NK-92 (cell line): Measurements from ENCODE around the gene TMEM163.

Experiments used
- DNase-seq: peaks from one replicate; lab custom pipeline; 2025; ENCODE audit not compliant: unreplicated experiment; lab: John Stamatoyannopoulos, UW

Gene TMEM163

GRCh38 chr2:134441153-134441863 lies 277.5 kb downstream of the TMEM163 start:
- no peak for DNase-seq

GRCh38 chr2:134440336-134440909 lies 278.4 kb downstream of the TMEM163 start:
- no peak for DNase-seq

DNA sequence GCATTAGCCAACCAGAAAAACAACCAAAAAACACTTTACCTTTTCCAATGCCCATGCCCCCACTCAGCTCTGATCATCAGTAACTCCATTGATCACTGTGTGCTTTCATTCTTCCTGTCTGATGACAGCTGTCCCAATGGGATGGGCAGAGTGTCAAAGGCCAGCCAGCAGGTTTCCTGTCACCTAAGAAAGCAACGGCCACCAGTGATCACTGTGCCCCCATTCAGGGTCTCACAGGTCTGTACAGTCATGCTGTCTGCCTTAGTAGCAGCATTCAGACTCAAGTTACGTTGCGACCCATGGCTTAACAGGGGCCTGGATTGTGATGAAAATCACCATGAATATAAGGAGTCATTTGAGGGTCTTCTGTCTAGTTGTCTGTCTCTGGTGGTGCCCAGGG lies 280.4 kb downstream of the TMEM163 start:
- DNase-seq, result no peak

- DNase-seq, result no peak
These were observed 282.1 kb downstream of the TMEM163 start for GRCh38 chr2:134436706-134437105.

DNA sequence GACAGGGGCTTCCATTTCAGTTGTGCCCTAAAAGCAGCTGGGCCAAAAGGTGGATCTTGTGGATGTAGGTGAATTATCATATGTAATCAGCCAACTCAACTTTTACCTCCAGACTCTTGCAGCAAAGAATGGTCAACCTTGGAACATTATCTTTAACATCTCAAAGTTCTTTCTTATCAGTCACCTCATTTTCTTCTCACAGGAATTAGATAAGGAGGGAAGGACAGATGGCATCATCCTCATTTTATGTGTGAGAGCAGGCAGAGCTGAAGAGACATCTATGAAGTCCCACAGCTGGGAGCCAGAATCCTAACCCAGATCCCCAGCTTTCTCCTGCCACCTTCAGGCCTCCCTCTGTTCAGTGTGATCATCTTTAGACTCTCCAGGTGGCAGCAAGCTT lies 282.9 kb downstream of the TMEM163 start:
- DNase-seq, result no peak

GRCh38 chr2:134435505-134435904 lies 283.3 kb downstream of the TMEM163 start:
- no peak for DNase-seq

- no peak for DNase-seq
These were observed 284.8 kb downstream of the TMEM163 start for GRCh38 chr2:134433979-134434378.

- DNase-seq, result no peak
These were observed 285.3 kb downstream of the TMEM163 start for GRCh38 chr2:134433469-134433868.

- no peak for DNase-seq
These were observed 286.3 kb downstream of the TMEM163 start for GRCh38 chr2:134432435-134432883.

- no peak for DNase-seq
These were observed 286.9 kb downstream of the TMEM163 start for GRCh38 chr2:134431838-134432434.

DNA sequence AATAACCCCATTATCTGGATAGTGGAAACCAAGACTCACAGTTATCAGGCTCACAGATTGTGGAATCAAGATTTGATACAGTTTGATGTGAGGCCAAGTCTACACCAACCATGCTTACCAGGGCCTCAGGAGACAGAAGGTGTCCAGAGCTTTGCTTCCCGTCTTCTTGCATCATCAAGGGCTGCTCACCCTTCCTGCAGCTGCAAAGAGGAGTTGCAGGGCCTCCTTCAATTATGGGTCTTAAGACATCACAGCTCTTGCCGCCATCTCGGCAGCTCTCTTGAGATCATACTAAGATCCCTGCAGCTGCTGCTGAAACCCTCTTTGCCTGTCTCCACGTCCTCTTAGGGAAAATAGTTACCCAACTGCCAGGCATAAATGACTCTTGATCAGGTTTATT lies 288.9 kb downstream of the TMEM163 start:
- no peak for DNase-seq

DNA sequence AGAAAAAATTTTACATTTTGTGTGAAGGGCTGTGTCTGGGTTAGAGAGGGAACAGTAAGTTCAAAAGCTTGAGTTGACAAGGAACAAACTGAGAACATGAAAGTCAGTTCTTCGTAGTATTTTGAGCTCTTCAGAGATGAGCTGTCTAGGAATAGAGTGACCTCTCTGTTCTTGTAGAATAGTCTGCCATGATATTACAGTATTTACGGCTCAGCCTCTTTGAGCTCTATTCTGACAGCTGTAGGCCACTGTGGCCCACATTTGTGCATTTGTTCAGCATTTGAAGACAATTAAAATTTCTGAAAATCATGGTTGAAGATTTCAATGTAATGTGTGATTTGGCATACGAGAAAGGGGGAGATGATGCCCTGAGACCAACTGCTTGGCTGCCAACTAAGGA lies 292.1 kb downstream of the TMEM163 start:
- DNase-seq, result no peak

DNA sequence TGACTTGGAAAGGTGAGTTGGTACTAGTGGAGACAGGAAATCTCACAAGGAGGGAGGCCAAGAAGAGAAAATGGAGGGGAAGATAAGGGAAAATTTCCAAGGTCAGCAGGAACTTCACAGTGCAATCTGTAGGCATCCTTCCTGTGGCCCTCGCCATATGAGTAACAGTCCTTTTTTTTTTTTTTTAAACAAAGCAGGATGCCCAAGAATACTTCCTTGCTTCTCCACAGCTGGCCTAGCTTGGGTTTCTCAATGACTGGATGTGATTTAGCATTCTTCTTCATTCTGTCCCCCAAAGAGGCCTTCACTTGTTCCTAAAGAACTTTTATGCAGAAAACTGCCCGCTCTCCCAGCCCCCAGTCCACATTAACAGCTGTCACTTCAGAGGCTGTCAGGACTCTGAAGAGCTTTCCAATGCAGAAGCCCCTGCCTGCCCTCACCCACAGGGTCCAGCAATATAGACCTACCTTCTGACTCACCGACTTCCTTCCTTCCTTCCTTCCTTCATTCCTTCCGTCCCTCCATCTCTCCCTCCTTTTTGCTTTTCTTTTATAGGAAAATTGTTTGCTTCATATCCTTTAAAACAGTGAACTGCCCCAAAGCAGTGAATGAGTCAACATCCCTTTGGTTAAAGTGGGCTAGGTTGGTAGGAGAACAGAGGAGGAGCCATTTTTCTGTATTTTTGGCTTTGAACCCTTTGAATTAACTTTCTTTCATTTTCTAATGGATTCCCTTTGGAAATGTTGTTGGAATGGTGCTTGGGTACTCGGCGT lies 292.9 kb downstream of the TMEM163 start:
- DNase-seq, result no peak

GRCh38 chr2:134421556-134422328 lies 297.1 kb downstream of the TMEM163 start:
- no peak for DNase-seq

DNA sequence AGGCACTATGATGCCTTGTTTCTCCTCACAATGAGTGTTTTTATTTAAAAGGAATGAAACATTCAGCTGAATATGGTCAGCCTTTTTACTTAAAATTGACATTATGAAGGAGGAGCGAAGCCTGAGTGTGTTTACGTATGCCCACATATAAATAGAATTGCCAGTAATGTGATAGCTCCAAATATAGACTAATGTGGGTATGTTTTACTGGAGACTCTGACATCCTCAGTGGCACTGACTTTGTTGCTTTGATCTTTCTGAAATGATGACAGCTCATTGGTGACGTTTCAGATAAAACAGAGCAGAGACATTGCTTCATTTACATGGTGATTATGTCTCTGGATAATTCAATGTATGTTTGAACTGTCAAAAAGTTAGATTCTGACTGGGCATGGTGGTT lies 297.9 kb downstream of the TMEM163 start:
- DNase-seq, result no peak

- no peak for DNase-seq
These were observed 298.5 kb downstream of the TMEM163 start for GRCh38 chr2:134420259-134420658.

DNA sequence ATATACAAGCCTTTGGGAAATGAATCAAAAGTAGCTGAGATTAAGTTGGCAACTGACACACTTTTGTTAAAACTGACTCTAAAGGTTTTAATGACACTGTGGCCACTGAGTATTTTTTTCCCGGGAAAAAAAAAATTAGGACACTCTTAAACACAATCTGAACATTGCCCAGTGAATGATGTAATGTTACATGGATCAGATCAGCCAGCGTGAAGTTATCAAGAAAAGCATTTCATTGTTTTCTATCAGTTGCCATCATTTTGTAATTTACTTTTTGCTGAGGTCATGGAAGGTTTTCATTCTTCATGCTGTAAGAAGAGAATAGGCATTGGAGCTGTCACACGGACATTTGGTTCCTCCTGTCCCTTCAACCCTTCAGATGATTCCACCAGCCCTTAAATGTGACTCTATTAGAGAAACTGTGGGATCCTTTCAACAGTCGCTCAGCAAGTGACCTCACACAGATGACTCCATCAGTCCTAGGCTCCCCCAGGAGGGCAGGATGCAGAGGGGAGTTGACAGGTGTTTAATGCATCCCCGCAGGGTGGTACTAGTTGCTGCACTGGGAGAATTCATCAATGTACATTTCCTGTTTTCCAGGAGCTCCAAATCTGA lies 300.7 kb downstream of the TMEM163 start:
- DNase-seq, result no peak

- no peak for DNase-seq
These were observed 302.2 kb downstream of the TMEM163 start for GRCh38 chr2:134416637-134417036.

- no peak for DNase-seq
These were observed 302.8 kb downstream of the TMEM163 start for GRCh38 chr2:134416018-134416417.

GRCh38 chr2:134413912-134414311 lies 304.9 kb downstream of the TMEM163 start:
- no peak for DNase-seq

- DNase-seq, result no peak
These were observed 305.4 kb downstream of the TMEM163 start for GRCh38 chr2:134413430-134413829.
